ENCODE measurements around the gene FOS. TPM values are rescaled to one million over a fixed set of nuclear protein-coding genes. Genes with fewer than 3 reads are reported as not detected.
A peak's percentile ranks its signal among the peaks of the same experiment; 100 is the strongest.
"Not testable (repeated sequence)": the region's sequence is repeated elsewhere in the genome, so short reads cannot be mapped to it uniquely, and the experiment has no call there.

Gene FOS
- total RNA-seq, 1 donor from 2014 or later: 884 TPM

DNA sequence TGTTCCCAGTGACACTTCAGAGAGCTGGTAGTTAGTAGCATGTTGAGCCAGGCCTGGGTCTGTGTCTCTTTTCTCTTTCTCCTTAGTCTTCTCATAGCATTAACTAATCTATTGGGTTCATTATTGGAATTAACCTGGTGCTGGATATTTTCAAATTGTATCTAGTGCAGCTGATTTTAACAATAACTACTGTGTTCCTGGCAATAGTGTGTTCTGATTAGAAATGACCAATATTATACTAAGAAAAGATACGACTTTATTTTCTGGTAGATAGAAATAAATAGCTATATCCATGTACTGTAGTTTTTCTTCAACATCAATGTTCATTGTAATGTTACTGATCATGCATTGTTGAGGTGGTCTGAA is 3.0 kb downstream of the FOS start:
- Histone ChIP-seq H3K36me3 (peaks cover 0 to 17% of the 10 kb centered on the region in 2 donors), H3K27ac (no peak overlapping the region), H3K4me1 (peaks cover 23% of the 10 kb centered on the region), H3K27me3 (no peaks in the 10 kb centered on the region), H3K4me3 (peak overlapping the region; percentile 87 to 88), H3K9me3 (no peaks in the 10 kb centered on the region)
- TF ChIP-seq POLR2A (IDR thresholded peaks at IDR 0.05) (no peak), POLR2AphosphoS5 (IDR thresholded peaks at IDR 0.05; ENCODE audit: insufficient read depth in 1 of 2, low read depth in 1 of 2) (no peak)
- TF ChIP-seq, protein P1, sequence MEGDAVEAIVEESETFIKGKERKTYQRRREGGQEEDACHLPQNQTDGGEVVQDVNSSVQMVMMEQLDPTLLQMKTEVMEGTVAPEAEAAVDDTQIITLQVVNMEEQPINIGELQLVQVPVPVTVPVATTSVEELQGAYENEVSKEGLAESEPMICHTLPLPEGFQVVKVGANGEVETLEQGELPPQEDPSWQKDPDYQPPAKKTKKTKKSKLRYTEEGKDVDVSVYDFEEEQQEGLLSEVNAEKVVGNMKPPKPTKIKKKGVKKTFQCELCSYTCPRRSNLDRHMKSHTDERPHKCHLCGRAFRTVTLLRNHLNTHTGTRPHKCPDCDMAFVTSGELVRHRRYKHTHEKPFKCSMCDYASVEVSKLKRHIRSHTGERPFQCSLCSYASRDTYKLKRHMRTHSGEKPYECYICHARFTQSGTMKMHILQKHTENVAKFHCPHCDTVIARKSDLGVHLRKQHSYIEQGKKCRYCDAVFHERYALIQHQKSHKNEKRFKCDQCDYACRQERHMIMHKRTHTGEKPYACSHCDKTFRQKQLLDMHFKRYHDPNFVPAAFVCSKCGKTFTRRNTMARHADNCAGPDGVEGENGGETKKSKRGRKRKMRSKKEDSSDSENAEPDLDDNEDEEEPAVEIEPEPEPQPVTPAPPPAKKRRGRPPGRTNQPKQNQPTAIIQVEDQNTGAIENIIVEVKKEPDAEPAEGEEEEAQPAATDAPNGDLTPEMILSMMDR (IDR thresholded peaks at IDR 0.05): no peak
- intact Hi-C loops (cut with DNase I): no loop called here
- DNase-seq (ENCODE audit: extremely low spot score in 2 of 2): no peak

DNA sequence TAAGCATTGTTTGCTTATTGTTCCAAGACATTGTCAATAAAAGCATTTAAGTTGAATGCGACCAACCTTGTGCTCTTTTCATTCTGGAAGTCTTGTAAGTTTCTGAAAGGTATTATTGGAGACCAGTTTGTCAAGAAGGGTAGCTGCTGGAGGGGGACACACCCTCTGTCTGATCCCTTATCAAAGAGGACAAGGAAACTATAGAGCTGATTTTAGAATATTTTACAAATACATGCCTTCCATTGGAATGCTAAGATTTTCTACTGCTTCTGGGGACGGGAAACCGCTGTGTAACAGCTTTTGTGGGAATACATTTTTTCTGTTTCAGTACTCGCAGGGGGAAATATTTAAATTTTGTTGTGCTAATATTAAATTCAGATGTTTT is 3.5 kb downstream of the FOS start:
- no peak for DNase-seq (ENCODE audit: extremely low spot score in 2 of 2)
- H3K4me3 ChIP-seq: no peak overlapping the region
- H3K9me3 ChIP-seq: no peaks in the 10 kb centered on the region
- H3K4me1 ChIP-seq: peaks cover 22% of the 10 kb centered on the region
- peaks cover 0 to 17% of the 10 kb centered on the region in 2 donors for H3K36me3 ChIP-seq
- H3K27ac ChIP-seq: no peak overlapping the region
- no peak for TF ChIP-seq POLR2A (IDR thresholded peaks at IDR 0.05)
- TF ChIP-seq POLR2AphosphoS5 (IDR thresholded peaks at IDR 0.05; ENCODE audit: insufficient read depth in 1 of 2, low read depth in 1 of 2): no peak
- TF ChIP-seq, protein P1 (IDR thresholded peaks at IDR 0.05): no peak
- no peaks in the 10 kb centered on the region for H3K27me3 ChIP-seq
- intact Hi-C loops (cut with DNase I): no loop called here

DNA sequence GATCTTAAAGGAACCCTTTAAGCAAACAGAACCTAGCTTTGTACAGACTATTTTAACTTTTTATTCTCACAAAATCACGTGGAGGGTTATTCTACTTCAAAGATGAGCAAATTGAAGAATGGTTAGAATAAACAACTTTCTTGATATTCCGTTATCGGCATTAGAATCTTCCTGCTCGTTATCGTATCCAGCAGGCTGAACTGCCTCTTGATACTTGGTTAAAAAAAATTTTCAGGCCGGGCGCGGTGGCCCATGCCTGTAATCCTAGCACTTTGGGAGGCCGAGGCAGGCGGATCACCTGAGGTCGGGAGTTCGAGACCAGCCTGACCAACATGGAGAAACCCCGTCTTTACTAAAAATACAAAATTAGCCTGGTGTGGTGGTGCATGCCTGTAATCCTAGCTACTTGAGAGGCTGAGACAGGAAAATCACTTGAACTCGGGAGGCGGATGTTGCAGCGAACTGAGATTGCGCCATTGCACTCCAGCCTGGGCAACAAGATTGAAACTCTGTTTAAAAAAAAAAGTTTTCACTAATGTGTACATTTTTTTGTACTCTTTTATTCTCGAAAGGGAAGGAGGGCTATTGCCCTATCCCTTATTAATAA is 4.0 kb downstream of the FOS start:
- DNase-seq (ENCODE audit: extremely low spot score in 2 of 2); H3K27me3 ChIP-seq: not testable (repeated sequence)
- TF ChIP-seq POLR2AphosphoS5 (IDR thresholded peaks at IDR 0.05; ENCODE audit: insufficient read depth in 1 of 2, low read depth in 1 of 2): peak in 1 of 2 donors; percentile 61

DNA sequence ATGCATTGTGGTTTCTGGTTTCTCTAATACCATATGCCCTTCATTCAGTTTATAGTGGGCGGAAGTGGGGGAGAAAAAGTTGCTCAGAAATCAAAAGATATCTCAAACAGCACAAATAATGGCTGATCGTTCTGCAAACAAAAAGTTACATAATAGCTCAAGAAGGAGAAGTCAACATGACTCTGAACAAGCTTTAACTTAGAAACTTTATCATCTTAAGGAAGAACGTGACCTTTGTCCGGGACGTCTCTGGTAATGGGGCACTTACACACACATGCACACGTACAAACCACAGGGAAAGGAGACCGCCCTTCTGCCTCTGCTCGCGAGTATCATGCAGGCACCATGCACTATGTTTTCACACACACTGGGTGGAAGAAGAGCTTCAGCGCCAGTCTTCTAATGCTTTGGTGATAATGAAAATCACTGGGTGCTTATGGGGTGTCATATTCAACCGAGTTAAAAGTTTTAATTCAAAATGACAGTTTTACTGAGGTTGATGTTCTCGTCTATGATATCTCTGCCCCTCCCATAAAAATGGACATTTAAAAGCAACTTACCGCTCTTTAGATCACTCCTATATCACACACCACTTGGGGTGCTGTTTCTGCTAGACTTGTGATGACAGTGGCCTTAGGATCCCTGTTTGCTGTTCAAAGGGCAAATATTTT is 4.7 kb downstream of the FOS start:
- DNase-seq (ENCODE audit: extremely low spot score in 2 of 2): no peak
- no peak overlapping the region for H3K27ac ChIP-seq
- peaks cover 0 to 17% of the 10 kb centered on the region in 2 donors for H3K36me3 ChIP-seq
- no peak overlapping the region for H3K4me3 ChIP-seq
- H3K4me1 ChIP-seq: peaks cover 22% of the 10 kb centered on the region
- TF ChIP-seq, protein P1 (IDR thresholded peaks at IDR 0.05): no peak
- TF ChIP-seq POLR2A (IDR thresholded peaks at IDR 0.05) (no peak), POLR2AphosphoS5 (IDR thresholded peaks at IDR 0.05; ENCODE audit: insufficient read depth in 1 of 2, low read depth in 1 of 2) (no peak)
- no peaks in the 10 kb centered on the region for H3K9me3 ChIP-seq
- no peaks in the 10 kb centered on the region for H3K27me3 ChIP-seq
- intact Hi-C loops (cut with DNase I): no loop called here

More for the DNA sequence above, 4.0 kb downstream of the FOS start:
- H3K9me3 ChIP-seq; H3K4me3 ChIP-seq; H3K27ac ChIP-seq; intact Hi-C loops (cut with DNase I): not testable (repeated sequence)
- peaks cover 22% of the 10 kb centered on the region for H3K4me1 ChIP-seq
- H3K36me3 ChIP-seq: peaks cover 0 to 17% of the 10 kb centered on the region in 2 donors

DNA sequence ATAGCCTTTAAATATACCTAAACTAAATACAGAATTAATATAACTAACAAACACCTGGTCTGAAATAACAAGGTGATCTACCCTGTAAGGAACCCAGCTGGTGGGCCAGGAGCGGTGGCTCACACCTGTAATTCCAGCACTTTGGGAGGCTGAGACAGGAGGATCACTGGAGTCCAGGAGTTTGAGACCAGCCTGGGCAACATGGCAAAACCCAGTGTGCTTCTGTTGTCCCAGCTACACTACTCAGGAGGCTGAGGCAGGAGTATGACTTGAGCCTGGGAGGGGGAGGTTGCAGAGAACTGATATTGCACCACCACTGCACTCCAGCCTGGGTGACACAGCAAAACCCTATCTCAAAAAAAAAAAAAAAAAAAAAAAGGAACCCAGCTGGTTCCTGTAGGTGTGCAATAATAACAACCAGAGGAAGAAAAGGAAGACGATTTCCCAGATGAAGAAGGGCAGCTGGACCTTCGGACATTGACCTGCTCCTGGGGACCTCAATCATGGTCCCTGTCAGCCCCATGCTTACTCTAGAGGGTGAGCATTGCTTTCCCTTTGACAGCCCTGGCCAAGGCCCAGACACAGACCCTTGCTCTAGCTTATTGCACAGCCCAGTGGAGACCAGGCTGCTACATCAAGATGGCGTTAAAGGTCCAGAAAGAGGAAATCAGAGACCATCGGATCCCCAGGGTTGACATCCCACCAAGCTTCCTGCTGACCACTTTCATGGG is 5.4 kb downstream of the FOS start:
- intact Hi-C loops (cut with DNase I): no loop called here
- H3K4me1 ChIP-seq: peaks cover 22% of the 10 kb centered on the region
- no peak for TF ChIP-seq POLR2AphosphoS5 (IDR thresholded peaks at IDR 0.05; ENCODE audit: insufficient read depth in 1 of 2, low read depth in 1 of 2)
- TF ChIP-seq POLR2A (IDR thresholded peaks at IDR 0.05): no peak
- no peaks in the 10 kb centered on the region for H3K9me3 ChIP-seq
- H3K27ac ChIP-seq: no peak overlapping the region
- H3K4me3 ChIP-seq: no peak overlapping the region
- no peaks in the 10 kb centered on the region for H3K27me3 ChIP-seq
- DNase-seq (ENCODE audit: extremely low spot score in 2 of 2): no peak
- peaks cover 0 to 17% of the 10 kb centered on the region in 2 donors for H3K36me3 ChIP-seq
